Stimulated activated CD8-positive, alpha-beta memory T cell treated with anti-CD3 and anti-CD28 coated beads, Interleukin-7, amount 100 ng/mL, for 4 hours (primary cell): ENCODE data around the gene ZNF521.
"Not testable (repeated sequence)": the region's sequence is repeated elsewhere in the genome, so short reads cannot be mapped to it uniquely, and the experiment has no call there.

Source experiments
- DNase-seq, 2 donors: peaks; one replicate each; pipeline ENCODE4 v3.0.0-alpha.2; 2020; ENCODE audit warnings: low read depth in 2 of 2

ZNF521 gene

DNA sequence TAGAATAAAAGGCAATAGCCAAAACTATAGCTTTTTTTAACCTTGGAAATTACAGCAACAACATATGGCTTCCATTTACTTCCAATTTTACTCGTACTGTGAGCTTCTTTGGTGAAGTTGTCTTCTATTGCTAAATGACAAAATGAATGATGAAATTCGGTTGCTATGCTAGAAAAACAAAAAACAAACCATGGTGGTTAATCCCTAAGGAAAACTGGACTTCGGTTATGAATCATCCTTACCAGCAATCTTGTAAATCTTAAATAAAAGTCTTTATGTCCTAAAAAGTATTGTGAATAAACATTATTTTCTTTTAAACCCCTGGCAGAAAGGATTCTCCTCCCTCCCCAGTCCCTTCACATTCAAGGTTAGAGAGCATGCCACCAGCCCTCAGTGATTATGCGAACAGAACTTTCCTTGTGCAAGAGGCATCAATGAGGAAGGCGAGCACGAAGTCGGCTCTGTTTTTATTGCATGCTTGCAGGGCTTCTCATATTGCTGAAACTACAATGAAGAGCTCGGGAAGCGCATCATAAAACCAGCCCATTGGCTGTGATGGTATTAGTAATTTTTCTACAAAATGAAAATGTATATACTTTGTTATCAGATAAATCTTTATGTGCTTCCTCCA is 62.9 kb downstream of the ZNF521 start:
- no peak for DNase-seq

- no peak for DNase-seq
Observed at GRCh38 chr18:25288340-25288938, 63.5 kb downstream of the ZNF521 start.

DNA sequence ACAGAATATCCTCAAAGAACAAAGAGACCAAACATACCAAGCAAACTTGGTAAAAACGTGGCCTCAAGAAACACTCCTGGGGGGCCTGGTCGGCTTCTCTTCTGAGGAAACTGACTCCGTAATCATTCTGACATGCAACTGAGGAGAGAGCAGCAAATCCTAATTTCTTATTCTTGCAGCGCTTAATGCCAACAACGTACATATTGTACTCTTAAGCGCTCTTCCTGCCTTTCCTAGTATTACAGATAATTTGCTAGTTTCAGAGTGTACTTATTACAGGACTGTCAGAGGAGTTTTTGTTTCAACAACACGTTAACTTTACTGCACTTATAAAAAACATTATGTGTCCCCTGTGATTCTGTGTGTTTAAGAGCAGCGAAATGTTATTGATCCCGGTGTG is 64.9 kb downstream of the ZNF521 start:
- no peak for DNase-seq

DNA sequence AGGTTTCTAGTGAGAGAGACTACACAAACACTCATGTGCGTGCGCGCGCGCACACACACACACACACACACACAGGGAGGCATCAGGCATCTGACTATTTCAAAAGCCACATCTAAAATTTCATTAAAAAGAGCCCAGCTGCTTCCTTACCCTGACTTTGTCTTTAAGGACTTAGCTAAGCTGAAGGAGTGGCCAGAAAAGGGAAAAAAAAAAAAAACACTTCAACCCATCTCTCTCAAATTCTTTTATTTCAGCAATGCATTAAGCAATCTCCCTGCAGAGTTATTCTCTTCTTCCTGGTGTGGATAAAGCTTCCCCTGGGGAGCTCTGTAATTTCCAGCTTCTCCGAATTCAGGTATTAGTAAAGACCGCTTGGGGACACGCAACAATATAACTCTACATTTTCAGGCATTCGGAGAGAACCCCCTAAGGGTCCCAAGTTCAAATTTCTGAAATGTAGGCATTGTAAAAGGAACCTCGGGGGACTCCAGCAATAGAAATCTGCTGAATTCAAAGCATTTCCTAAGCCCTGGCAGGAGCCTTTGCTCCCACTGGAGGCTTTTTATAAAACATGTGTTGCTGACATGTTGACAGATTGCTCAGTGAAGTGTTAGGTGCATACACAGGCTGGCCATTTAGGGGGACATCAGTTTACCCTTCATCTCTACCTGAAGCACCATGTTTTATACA is 67.0 kb downstream of the ZNF521 start:
- no peak for DNase-seq

DNA sequence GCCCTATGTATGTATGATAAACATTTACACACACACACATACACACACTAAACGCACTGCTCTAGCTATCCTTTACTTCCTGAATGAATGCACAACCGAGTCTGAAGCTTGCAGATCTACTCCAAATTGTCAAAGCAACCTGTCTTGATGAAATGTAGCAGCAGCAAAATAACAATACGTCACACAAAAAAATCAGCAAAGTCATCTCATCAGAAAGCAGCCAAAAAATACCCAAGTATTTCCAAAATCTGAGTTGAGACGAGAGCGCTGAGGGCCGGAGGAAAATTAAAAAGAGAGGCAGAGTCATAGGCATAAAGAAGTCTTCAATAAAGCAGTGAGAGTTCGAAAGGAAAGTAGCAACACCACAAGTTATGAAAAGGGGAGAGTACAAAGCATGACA is 67.7 kb downstream of the ZNF521 start:
- no peak for DNase-seq

DNA sequence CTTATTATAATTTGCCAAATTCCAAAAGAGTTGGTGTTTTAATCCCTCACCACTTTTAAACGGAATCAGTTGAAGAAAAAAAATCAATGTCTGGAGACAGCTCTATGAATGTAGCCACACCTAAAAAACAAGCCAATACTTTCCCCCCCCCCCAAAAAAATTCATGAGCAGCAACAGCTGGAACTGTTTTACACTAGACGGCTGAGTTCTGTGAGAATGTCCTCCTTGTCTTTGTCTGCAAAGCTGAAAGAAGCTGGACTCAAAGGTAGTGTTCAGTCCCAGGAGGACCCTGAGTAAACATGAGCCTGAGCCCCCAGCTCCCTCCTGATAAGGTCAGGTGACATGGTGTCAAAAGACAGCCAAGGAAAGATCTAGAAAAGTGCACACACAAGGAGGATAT is 68.2 kb downstream of the ZNF521 start:
- no peak for DNase-seq

- no peak for DNase-seq
Observed at GRCh38 chr18:25282896-25283703, 68.9 kb downstream of the ZNF521 start.

GRCh38 chr18:25282282-25282681 is 69.7 kb downstream of the ZNF521 start:
- no peak for DNase-seq

DNA sequence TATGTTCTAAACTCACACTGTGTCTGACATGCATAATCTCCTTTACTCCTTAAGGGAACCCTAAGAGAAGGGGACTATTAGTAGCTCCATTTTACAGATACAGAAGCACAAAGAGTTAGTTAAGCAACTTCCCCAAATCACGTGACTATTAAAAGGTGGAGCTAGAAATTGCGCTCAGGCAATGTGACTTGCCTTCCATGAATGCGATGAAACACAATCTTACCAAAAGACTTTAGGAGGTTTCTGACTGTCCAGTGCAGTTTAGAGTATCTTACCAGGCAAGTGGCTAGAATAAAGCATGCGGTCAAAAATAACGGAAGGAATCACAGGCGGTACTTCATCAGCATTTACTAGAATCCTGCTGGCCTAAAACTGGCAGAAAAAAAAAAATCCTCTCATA is 70.4 kb downstream of the ZNF521 start:
- no peak for DNase-seq

- DNase-seq = no peak
Observed at GRCh38 chr18:25279961-25280360, 72.0 kb downstream of the ZNF521 start.

GRCh38 chr18:25279556-25279955 is 72.4 kb downstream of the ZNF521 start:
- no peak for DNase-seq

DNA sequence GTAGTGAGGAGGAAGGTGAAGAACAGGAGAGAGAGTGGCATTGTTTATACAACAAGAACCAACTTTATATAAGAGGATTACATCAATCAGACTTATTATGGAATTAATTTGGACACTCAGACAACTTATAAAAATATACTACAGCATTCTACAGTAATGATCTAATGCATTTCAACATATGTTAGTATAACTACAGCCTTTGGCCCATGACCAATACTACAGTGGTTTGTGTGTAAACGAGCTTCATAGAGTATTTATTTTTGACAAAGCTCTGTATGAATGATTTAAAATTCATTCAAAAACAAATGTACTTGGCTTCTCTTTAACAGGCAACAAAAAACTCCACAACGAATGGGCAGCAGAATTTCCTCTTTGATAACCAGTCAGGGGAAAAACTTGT is 72.8 kb downstream of the ZNF521 start:
- no peak for DNase-seq

DNA sequence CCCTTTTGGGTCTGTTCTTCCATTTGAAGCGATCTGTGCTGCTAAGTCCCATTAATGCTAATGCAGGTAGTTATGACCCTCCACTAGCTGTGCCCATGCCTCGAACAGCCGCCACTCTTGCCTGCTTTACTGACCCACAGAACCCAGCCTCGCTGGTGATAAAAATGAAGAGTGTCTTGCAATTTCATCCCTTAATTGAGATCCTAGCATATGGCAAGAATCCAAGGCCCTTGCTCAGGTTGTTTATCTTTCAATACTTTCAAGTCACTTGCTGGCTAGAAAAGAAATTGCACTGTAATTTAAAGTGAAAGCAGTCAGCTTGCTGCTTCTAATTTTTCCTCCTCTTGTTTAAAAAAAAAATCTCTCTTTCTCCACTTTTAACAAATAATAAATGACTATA is 73.6 kb downstream of the ZNF521 start:
- no peak for DNase-seq

DNA sequence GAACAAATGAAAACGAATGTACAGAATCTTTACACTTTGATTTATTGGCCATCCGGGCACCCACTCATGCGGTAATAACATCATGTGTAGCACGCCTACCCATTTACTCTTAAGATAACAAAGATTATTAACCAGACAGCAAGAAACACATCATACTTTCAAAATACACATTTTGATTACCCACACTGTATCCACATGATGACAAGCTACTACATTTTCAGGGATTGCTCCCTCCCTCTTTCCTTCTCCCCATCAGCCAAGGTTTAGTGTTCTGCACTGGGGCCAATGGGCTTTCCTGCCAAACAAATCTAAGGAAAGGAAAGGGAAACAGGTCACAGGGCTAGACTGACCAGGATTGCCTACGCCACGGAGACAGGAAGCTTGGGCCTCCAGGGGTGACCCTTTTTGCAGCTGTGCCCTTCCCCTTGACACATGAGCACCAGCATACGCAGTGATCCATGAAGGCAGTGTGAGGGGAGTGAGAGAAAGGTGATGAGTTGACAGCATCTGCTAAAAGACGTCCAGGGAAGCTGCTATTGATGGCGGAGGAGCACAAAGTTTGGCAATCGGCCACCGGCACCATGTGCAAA is 76.5 kb downstream of the ZNF521 start:
- no peak for DNase-seq

DNA sequence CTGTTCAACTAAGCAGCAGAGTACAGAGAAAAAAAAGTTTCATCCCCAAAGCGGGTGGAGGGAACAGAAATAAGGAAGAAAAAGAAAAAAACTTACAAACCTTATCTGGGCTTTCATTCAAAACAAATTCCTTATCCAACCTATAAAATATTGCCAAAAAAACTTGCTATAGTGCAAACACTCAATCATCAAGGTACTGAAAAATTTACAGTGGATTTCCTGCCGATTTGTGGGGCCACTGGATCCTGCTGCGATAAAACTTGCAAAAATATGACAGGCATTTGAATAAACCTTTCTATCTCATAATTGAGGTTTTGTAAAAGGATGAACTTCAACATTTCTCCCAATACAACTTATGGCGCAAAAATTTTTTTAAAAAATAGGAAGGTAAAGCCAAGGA is 77.0 kb downstream of the ZNF521 start:
- no peak for DNase-seq

GRCh38 chr18:25266931-25267527 is 84.9 kb downstream of the ZNF521 start:
- not testable (repeated sequence) for DNase-seq

DNA sequence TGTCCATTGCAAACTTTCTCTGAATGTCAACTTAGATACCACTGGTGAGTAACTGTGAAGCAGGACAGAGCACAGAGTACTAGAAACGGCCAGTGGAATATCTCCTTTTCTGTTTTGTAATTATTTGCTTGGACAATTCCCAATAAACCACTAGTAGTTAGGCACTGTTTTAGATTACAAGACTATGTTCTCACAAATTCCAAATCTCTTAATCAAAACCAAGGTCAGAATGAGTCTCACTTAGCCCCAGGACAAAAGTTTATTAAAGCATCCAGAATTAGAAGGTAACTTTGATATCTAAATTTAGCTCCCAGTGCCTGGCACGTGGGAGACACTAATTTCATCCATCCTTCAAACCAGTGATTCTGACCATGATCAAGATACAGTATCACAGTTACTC is 89.0 kb downstream of the ZNF521 start:
- DNase-seq = no peak

- DNase-seq = no peak
Observed at GRCh38 chr18:25261768-25262167, 90.2 kb downstream of the ZNF521 start.

DNA sequence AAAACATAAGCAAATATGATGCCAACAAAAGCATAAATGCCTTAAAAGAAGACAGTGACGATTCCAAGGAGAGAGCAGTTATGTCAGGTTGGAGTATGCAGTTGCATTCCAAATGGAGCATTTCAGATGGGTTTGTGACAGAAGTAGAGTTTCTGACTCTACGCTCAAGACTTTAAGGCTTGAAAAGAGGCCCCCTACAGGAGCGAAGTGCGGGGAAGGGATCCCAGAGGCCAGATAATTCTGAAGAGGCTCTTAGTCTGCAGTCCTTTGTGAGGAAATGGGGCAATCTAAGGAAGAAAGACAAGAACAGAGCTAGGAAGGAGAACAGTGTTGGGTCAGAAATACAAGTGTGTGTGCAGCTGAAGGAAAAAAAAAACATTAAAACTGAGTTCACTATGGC is 95.5 kb downstream of the ZNF521 start:
- DNase-seq = no peak

GRCh38 chr18:25253779-25254178 is 98.2 kb downstream of the ZNF521 start:
- DNase-seq = no peak

DNA sequence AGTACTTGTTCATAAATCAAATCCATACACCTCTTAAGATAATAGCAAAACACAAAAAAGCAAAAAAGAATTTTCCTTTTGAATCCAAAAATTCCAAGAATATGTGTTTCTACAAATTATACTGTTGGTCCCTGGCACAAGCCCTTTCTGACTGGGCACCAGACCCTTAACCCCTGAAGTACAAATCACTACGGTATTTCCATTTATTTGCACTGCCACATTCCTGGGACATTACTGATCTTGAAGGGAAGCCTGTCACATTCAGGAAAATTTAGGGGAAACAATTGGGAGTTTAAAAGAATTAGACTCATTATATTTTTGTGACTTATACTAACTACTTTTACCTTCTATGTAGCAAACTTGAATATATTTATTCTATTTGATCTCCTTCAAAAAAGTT is 98.8 kb downstream of the ZNF521 start:
- DNase-seq = no peak

- no peak for DNase-seq
Observed at GRCh38 chr18:25251068-25251467, 100.9 kb downstream of the ZNF521 start.
